ENCODE measurements around the gene SF1. TPM values are rescaled to one million over a fixed set of nuclear protein-coding genes. Genes with fewer than 3 reads are reported as not detected.

Gene SF1
- total RNA-seq, 6 donors from 2014 or later: 231 to 625 (median 265) TPM

DNA sequence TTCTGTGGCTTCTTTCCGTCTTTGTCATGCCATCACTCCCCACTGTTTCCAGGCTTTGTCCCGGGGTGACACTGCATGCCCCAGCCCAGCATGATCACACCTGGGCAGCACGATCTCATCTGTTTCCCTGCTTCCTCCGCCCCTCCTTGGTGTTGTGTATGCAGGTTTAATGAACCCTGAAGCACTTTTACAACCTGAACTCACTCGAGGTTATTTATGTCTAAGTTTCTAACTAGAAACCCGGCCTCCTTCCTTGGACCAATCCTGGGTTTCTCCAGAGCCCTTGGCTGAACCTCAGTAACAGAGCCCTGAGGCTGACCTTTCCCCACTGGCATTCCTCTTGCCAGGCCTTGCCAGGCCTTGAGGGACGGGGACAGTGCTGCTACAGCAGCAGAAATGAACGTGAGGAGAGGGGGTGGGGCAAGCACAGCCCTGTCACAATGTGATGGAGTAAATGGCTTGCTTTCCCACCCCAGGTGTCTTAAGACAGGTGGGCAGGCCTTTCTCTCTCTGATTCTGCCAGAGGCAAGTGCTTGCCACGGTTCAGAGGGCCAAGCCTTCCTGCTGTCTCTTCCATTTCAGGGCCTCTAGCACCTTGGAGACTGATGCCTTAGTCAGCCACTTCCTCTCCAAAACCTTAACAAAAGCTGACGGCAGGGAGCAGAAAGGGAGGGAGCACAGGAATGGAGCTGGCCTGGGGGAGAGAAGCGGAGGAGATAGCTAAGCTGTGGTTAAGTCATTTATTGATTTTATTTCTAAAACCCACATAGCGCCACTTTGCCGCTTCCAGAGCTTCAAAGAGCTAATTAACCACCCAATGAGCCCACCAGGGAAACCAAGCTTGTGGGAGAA, 15.4 kb downstream of the SF1 start:
- ATAC-seq (ENCODE audit: low FRiP score in 2 of 2) (no peak), DNase-seq (no peak)
- H3K4me3 ChIP-seq: no peak overlapping the region
- WGBS, 2 donors: 58 to 71% methylated on average over 13 of the region's 13 CpGs
- H3K4me1 ChIP-seq: peaks cover 23 to 46% (median 29%) of the 10 kb centered on the region in 4 donors
- peaks cover 34 to 62% (median 56%) of the 10 kb centered on the region in 4 donors for H3K36me3 ChIP-seq
- no peaks in the 10 kb centered on the region for H3K27me3 ChIP-seq
- no peak for TF ChIP-seq EP300 (IDR thresholded peaks at IDR 0.05)
- peak in 1 of 2 donors; percentile 2 for TF ChIP-seq POLR2AphosphoS5 (IDR thresholded peaks at IDR 0.05)
- peak overlapping the region in 3 of 4 donors; percentile 0 to 67 (median 50) for H3K27ac ChIP-seq
- H3K9me3 ChIP-seq: no peaks in the 10 kb centered on the region

DNA sequence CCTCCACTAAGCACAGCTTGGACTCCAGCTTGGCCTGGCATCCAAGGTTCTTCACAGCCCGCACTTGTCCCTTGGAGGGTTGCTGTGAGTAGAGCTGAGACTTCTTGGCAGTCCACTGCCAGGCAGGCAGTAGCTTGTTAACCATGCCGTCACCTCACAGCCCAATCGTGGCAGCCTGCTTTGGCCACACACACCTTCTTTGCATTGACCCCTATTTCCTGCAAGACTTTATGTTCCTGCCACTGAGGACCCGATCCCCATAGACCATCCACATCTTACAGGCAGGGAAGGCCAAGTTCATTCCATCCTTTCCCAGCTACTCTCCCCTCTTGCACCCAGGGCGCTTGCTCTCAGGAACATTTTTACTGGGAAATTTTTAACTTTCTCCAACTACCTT, 16.1 kb downstream of the SF1 start:
- DNase-seq: no peak
- ATAC-seq (ENCODE audit: low FRiP score in 2 of 2): no peak
- H3K4me1 ChIP-seq: peaks cover 18 to 41% (median 26%) of the 10 kb centered on the region in 4 donors
- H3K27ac ChIP-seq: peak overlapping the region in 2 of 4 donors; percentile 0 to 50
- no peak overlapping the region for H3K4me3 ChIP-seq
- peaks cover 28 to 56% (median 50%) of the 10 kb centered on the region in 4 donors for H3K36me3 ChIP-seq
- TF ChIP-seq EP300 (IDR thresholded peaks at IDR 0.05) (no peak), POLR2A (IDR thresholded peaks at IDR 0.05) (no peak), POLR2AphosphoS5 (IDR thresholded peaks at IDR 0.05) (no peak)
- TF ChIP-seq, protein P1, sequence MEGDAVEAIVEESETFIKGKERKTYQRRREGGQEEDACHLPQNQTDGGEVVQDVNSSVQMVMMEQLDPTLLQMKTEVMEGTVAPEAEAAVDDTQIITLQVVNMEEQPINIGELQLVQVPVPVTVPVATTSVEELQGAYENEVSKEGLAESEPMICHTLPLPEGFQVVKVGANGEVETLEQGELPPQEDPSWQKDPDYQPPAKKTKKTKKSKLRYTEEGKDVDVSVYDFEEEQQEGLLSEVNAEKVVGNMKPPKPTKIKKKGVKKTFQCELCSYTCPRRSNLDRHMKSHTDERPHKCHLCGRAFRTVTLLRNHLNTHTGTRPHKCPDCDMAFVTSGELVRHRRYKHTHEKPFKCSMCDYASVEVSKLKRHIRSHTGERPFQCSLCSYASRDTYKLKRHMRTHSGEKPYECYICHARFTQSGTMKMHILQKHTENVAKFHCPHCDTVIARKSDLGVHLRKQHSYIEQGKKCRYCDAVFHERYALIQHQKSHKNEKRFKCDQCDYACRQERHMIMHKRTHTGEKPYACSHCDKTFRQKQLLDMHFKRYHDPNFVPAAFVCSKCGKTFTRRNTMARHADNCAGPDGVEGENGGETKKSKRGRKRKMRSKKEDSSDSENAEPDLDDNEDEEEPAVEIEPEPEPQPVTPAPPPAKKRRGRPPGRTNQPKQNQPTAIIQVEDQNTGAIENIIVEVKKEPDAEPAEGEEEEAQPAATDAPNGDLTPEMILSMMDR (IDR thresholded peaks at IDR 0.05): no peak
- no peaks in the 10 kb centered on the region for H3K9me3 ChIP-seq
- no peaks in the 10 kb centered on the region for H3K27me3 ChIP-seq
- 64 to 82% methylated on average over 5 of the region's 5 CpGs for WGBS, 2 donors

DNA sequence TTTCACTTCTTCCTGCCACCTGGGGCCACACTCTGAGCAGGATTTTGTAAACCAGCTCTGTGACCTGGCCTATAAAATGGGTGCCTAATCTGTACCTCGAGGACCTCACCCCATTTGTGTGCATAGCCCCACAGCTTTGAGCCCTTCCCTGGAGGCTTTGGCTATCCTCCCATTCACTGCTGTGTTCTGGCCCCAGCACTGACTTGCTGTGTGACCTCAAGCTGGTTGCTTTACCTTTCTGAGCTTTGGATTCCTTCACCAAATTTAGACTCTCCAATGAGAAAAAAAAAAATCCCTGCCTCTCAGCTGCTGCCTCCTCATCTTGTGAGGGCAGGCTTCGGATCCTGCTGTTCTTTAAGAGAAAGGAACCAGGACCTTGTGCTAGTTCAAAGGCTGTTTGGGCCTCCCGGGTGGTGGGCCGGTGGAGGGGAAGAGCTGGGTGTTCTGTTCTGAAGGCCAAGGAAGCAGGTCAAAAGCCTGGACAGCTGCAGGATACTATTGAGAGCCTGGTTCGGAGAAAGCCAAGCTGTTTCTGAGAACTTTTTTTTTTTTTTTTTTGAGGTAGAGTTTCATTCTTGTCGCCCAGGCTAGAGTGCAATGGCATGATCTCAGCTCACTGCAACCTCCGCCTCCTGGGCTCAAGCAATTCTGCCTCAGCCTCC, 17.5 kb downstream of the SF1 start:
- peaks cover 18 to 38% (median 26%) of the 10 kb centered on the region in 4 donors for H3K4me1 ChIP-seq
- H3K27me3 ChIP-seq: no peaks in the 10 kb centered on the region
- peak overlapping the region in 2 of 4 donors; percentile 20 to 53 for H3K27ac ChIP-seq
- no peaks in the 10 kb centered on the region for H3K9me3 ChIP-seq
- ATAC-seq (ENCODE audit: low FRiP score in 2 of 2): no peak
- TF ChIP-seq POLR2A (IDR thresholded peaks at IDR 0.05) (no peak), POLR2AphosphoS5 (IDR thresholded peaks at IDR 0.05) (no peak), EP300 (IDR thresholded peaks at IDR 0.05) (no peak)
- WGBS, 2 donors: 62 to 66% methylated on average over 7 of the region's 7 CpGs
- DNase-seq: no peak
- peaks cover 16 to 42% (median 36%) of the 10 kb centered on the region in 4 donors for H3K36me3 ChIP-seq
- no peak overlapping the region for H3K4me3 ChIP-seq

DNA sequence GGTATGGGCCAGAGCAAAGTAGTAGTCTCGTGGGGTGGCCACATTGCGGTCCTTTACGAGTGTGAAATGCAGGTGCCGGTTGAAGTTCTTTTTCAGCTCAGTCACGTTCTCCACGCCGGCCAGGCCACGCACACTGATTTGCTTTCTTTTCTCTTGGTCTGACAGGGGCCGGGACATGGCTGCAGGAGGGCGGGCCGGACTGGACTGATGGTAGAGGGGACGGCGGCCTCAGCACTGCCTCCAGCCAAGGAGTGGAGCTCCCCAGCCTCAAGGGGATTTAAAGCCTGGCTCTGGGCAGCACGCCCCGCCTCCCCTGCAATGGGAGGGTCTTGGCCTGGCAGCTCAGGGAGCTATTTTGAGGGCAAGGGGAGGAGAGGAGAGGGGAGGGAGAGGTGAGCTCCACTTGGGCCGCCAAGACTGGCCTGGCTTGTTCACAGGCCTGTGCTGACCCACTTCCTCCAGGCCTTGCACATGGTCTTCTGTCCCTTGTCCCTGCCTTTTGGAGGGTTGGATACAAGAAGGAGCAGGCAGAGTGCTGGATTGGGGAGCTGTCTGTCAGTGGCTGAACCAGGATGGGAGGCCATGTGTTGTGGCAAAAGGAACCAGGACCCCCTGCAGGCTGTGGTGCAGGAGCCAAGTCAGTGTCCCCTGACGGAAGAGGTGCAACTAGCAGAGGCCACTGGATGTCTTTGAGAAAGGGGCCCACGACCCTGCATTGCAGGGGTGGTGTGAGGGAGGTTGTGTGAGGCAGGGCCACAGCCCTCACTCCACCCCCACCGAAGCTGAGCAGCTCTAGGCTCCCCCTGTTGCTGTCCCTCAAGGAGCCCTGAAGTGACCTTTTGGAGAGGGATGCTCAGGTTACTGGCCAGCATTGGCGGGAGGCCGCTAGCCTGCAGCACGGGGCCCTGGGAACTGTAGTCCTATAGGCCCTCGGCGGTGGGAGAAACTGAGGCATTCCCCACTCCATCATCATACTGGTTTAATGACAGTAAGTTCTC, 18.3 kb downstream of the SF1 start, which contains the start of gene PYGM:
Gene PYGM, minus strand, starts transcription at position 253 of the 998 bp plus-strand sequence. Its CDS starts 76 bp downstream, at position 177.
- H3K4me3 ChIP-seq: no peak within 1 kb of the TSS
- H3K4me1 ChIP-seq: peaks cover 18 to 35% (median 24%) of the 10 kb centered on the region in 4 donors
- H3K27me3 ChIP-seq: no peaks in the 10 kb centered on the region
- peaks cover 8 to 33% (median 27%) of the 10 kb centered on the region in 4 donors for H3K36me3 ChIP-seq
- H3K9me3 ChIP-seq: no peaks in the 10 kb centered on the region
- ATAC-seq (ENCODE audit: low FRiP score in 2 of 2): peak; percentile 70 to 82
- peak within 1 kb of the TSS in 3 of 4 donors; percentile 20 to 53 (median 46) for H3K27ac ChIP-seq
- peak in 1 of 2 donors; percentile 85 for DNase-seq
- TF ChIP-seq POLR2AphosphoS5 (IDR thresholded peaks at IDR 0.05): no peak
- WGBS, 2 donors: 69 to 72% methylated on average over 17 to 24 of the region's 24 CpGs

DNA sequence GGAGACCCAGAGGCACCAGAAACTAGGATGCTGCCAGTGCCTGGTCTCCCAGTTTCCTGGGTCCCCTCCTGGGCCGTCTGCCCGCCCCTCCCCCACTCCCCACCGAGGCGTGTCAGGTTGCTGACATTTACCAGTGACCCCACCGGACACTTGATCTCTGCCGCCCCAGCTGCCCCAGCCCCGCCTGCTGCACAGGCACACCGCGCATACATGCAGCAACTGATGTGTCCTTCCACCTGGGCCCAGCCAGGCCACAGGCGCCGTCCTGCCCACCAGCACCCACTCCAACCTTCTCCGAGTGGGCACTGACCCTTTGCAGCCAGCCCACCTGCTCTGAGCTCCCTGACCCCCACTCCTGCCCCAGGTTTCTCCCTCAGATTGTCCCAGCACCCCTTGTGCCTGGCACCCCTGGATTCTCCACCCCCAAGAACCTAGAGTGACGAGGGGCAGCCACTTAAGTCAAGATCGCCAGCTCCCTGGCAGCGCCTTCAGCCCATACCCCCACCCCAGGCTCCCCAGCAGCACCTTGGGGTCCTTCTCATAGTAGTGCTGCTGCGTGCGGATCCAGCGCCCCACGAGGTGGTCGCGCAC, 19.1 kb downstream of the SF1 start:
- no peaks in the 10 kb centered on the region for H3K27me3 ChIP-seq
- 66 to 72% methylated on average over 9 to 21 of the region's 21 CpGs for whole genome bisulfite sequencing, 2 donors
- H3K36me3 ChIP-seq: peaks cover 0 to 25% (median 19%) of the 10 kb centered on the region in 4 donors
- peaks cover 18 to 32% (median 20%) of the 10 kb centered on the region in 4 donors for H3K4me1 ChIP-seq
- no peak for TF ChIP-seq EP300 (IDR thresholded peaks at IDR 0.05)
- TF ChIP-seq POLR2AphosphoS5 (IDR thresholded peaks at IDR 0.05): no peak
- TF ChIP-seq POLR2A (IDR thresholded peaks at IDR 0.05): no peak
- TF ChIP-seq, protein P1 (IDR thresholded peaks at IDR 0.05): no peak
- peak overlapping the region in 3 of 4 donors; percentile 20 to 53 (median 46) for H3K27ac ChIP-seq
- DNase-seq (peak in 1 of 2 donors; percentile 87), ATAC-seq (ENCODE audit: low FRiP score in 2 of 2) (no peak)
- H3K4me3 ChIP-seq: no peak overlapping the region
- no peaks in the 10 kb centered on the region for H3K9me3 ChIP-seq

Data from upper lobe of left lung (tissue), 6 donors.